Breast epithelium (tissue), 4 donors: ENCODE data around the gene CAMK2B. TPM values are rescaled to one million over a fixed set of nuclear protein-coding genes. Genes with fewer than 3 reads are reported as not detected.

Experiments
- DNase-seq, 2 donors: peaks; one replicate each; pipeline ENCODE4 v3.0.0-alpha.2; 2019; ENCODE audit warnings: low spot score in 2 of 2
- H3K27ac ChIP-seq, 2 donors: fragments of 200-600 bp; sonication (generic) in 1 of 2; one replicate each; pipeline ENCODE4 v1.5.1; 2016 to 2019; ENCODE audit warnings: mild to moderate bottlenecking in 1 of 2
- H3K27me3 ChIP-seq, 2 donors: fragments of 200-600 bp; sonication (generic) in 1 of 2; one replicate each; pipeline versions ENCODE4 v1.5.1 to v1.6.0; 2017 to 2019; ENCODE audit warnings: control low read depth in 1 of 2, mild to moderate bottlenecking in 1 of 2
- H3K36me3 ChIP-seq: fragments of 200-600 bp; one replicate; pipeline ENCODE4 v1.5.1; 2019
- H3K4me1 ChIP-seq, 2 donors: fragments of 200-600 bp; sonication (generic); one replicate each; pipeline ENCODE4 v1.5.1; 2016 to 2019; ENCODE audit warnings: control low read depth in 1 of 2
- H3K4me3 ChIP-seq, 3 donors: fragments of 200-600 bp; sonication (generic); 1 replicate in 2 of 3; 2 replicates in 1 of 3; pipeline ENCODE4 v1.5.1; 2016 to 2019; ENCODE audit warnings: mild to moderate bottlenecking in 3 of 3, moderate library complexity in 2 of 3
- H3K9me3 ChIP-seq, 2 donors: fragments of 200-600 bp; sonication (generic) in 1 of 2; one replicate each; pipeline ENCODE4 v1.5.1; 2016 to 2019; ENCODE audit warnings: control low read depth in 1 of 2
- POLR2A ChIP-seq: fragments of 450-650 bp; IDR thresholded peaks from one replicate; pipeline ENCODE4 v1.6.1; 2016; ENCODE audit warnings: antibody characterized with exemption, mild to moderate bottlenecking, moderate library complexity
- POLR2AphosphoS5 ChIP-seq, 3 donors: sonication (generic); formaldehyde crosslinking; IDR thresholded peaks; one replicate each; pipeline ENCODE4 v1.6.1; 2017; ENCODE audit warnings: antibody characterized with exemption in 3 of 3
- intact Hi-C: fragments of 100-400 bp; cut with DNase I; formaldehyde crosslinking; loops from one replicate; pipeline ENCODE4 v1.15.1; 2023; ENCODE audit warnings: low total_unique reads
- total RNA-seq, 3 donors: library from RNA; depleted of rRNA; stranded (reverse); fragments of >200 nt; gene quantifications; one replicate each; pipeline ENCODE4 v1.1.0, GENCODE V29; 2016
- TF ChIP-seq, protein P1 (sequence below), 3 donors: fragments of 450-650 bp; IDR thresholded peaks; one replicate each; pipeline ENCODE4 v1.5.1; 2016 to 2017; ENCODE audit warnings: antibody characterized with exemption in 3 of 3, mild to moderate bottlenecking in 3 of 3, moderate library complexity in 3 of 3

Gene CAMK2B
- total RNA-seq, 3 donors from 2014 or later = 2.0 to 9.2 TPM; not detected in 1

DNA sequence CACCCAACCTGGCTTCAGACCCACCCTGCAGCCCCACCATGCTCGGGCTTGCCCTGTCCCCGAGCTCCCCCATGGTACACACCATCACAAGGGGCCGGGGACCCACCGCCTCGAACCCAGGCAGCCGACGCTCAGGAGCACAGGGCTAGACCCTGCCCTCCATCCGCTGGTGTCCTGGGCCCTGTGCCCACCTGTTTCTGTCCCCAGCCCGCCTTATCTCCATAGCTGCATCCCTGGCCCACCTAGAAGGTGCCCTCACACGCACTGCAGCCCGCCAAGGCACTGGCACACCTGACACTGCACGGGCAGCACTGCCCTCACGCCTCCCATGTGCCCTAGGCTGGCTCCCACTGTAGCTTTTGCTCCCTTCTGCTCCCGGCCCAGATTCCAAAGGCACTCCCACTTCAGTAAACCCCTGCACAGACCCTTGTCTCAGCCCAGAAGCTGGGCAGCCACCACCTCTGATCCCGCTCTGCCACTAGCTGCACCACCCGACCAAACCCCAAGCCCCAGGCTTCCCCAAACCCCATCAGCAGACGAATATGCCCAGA is 107.5 kb downstream of the CAMK2B start:
- H3K36me3 ChIP-seq = no peaks in the 10 kb centered on the region
- H3K4me1 ChIP-seq = no peaks in the 10 kb centered on the region
- no peak overlapping the region for H3K27ac ChIP-seq
- intact Hi-C loops = no loop called here
- H3K4me3 ChIP-seq = no peak overlapping the region
- TF ChIP-seq, protein P1, sequence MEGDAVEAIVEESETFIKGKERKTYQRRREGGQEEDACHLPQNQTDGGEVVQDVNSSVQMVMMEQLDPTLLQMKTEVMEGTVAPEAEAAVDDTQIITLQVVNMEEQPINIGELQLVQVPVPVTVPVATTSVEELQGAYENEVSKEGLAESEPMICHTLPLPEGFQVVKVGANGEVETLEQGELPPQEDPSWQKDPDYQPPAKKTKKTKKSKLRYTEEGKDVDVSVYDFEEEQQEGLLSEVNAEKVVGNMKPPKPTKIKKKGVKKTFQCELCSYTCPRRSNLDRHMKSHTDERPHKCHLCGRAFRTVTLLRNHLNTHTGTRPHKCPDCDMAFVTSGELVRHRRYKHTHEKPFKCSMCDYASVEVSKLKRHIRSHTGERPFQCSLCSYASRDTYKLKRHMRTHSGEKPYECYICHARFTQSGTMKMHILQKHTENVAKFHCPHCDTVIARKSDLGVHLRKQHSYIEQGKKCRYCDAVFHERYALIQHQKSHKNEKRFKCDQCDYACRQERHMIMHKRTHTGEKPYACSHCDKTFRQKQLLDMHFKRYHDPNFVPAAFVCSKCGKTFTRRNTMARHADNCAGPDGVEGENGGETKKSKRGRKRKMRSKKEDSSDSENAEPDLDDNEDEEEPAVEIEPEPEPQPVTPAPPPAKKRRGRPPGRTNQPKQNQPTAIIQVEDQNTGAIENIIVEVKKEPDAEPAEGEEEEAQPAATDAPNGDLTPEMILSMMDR (IDR thresholded peaks at IDR 0.05) = no peak
- TF ChIP-seq POLR2AphosphoS5 (IDR thresholded peaks at IDR 0.05) (no peak), POLR2A (no peak)
- DNase-seq = no peak
- H3K9me3 ChIP-seq = no peaks in the 10 kb centered on the region
- no peaks in the 10 kb centered on the region for H3K27me3 ChIP-seq

DNA sequence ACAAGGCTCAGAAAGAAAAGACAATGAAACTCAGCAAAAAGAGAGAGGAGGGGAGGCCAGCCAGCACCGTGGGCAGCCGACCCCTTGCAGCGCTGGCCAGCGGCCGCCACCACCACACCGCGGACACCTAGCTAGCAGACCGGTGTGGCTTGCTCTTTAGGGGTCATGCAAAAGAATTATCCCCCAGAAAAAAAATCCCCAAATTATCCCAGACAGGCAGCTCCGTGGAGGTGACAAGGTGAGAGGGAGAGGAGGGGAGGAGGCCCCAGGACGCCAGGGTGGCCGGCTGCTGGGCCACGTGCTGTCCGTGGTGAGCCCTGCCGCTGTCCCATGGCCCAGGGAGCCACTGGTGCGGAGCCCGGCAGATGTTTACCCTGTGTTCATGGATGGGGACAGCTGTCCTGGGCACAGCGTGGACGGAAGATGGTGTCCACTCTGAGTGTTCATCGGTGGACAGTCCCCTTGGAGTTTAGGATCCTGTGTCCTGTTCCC is 108.1 kb downstream of the CAMK2B start:
- H3K4me1 ChIP-seq = no peaks in the 10 kb centered on the region
- peak in 1 of 2 donors; percentile 35 for DNase-seq
- TF ChIP-seq POLR2AphosphoS5 (IDR thresholded peaks at IDR 0.05) (no peak), POLR2A (no peak)
- TF ChIP-seq, protein P1 (IDR thresholded peaks at IDR 0.05) = no peak
- H3K27me3 ChIP-seq = no peaks in the 10 kb centered on the region
- intact Hi-C loops = no loop called here
- H3K4me3 ChIP-seq = no peak overlapping the region
- H3K9me3 ChIP-seq = no peaks in the 10 kb centered on the region
- no peaks in the 10 kb centered on the region for H3K36me3 ChIP-seq
- no peak overlapping the region for H3K27ac ChIP-seq

DNA sequence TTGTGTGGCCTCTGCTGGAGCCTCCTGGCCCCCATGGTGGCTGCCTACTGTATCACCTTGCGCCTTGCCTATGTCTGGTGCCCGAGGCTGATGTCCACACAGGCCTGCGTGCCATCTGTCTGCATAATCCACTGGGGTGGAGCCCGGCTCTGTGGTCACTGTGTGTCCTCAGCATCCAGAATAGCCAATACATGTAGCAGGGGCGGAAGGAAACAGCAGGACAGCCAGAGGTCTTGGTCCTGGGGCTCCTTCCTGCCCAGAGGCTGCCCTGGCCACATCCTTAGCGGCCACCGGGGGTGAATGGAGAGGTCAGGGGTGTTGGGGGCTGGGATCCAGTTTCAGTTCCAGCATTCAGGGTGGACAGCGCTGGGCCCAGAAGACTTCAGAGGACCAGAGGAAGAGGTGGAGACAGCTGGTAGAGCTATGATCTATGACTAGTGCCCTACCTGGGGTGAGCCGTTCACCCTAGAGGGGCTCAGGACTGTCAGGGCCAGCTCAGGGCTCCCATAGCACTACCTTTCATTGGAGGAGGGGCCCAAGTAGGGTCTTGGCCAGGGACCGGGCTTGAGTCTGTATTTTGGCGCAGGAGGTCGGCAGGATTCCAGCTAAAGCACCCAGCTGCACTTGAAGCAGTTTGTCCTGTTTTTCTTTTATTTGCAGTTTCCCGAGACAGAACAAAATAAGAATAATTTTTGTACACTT is 108.7 kb downstream of the CAMK2B start:
- DNase-seq = peak in 1 of 2 donors; percentile 37
- H3K27me3 ChIP-seq = no peaks in the 10 kb centered on the region
- H3K4me3 ChIP-seq = no peak overlapping the region
- no peak overlapping the region for H3K27ac ChIP-seq
- intact Hi-C loops = no loop called here
- no peaks in the 10 kb centered on the region for H3K4me1 ChIP-seq
- no peaks in the 10 kb centered on the region for H3K9me3 ChIP-seq
- H3K36me3 ChIP-seq = no peaks in the 10 kb centered on the region
- no peak for TF ChIP-seq POLR2A
- TF ChIP-seq, protein P1 (IDR thresholded peaks at IDR 0.05) = no peak
- TF ChIP-seq POLR2AphosphoS5 (IDR thresholded peaks at IDR 0.05) = no peak

DNA sequence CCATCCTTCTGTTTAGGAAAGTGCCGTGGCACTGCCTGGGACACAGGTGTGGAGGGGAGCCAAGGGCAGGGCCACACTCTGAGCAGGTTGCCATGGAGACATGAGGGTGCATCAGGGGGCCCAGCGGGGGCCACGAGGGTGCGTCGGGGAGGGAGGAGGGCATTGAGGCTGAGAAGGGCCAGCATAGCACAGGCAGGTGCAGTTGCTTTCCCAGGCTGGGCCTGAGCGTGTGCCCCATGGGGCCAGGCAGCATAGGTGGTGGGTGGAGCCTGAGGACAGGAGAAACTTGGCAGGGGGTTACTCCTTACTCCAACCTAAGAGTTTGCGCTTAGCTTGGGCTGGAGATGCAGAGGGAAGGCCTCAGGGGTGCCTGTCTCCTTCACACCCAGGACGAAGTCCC is 109.4 kb downstream of the CAMK2B start:
- TF ChIP-seq POLR2AphosphoS5 (IDR thresholded peaks at IDR 0.05) (no peak), POLR2A (no peak)
- TF ChIP-seq, protein P1 (IDR thresholded peaks at IDR 0.05) = no peak
- no peak overlapping the region for H3K4me3 ChIP-seq
- peaks cover under 1% of the 10 kb centered on the region for H3K36me3 ChIP-seq
- no peaks in the 10 kb centered on the region for H3K4me1 ChIP-seq
- H3K9me3 ChIP-seq = no peaks in the 10 kb centered on the region
- intact Hi-C loops = no loop called here
- H3K27ac ChIP-seq = no peak overlapping the region
- DNase-seq = peak in 1 of 2 donors; percentile 24
- H3K27me3 ChIP-seq = no peaks in the 10 kb centered on the region

DNA sequence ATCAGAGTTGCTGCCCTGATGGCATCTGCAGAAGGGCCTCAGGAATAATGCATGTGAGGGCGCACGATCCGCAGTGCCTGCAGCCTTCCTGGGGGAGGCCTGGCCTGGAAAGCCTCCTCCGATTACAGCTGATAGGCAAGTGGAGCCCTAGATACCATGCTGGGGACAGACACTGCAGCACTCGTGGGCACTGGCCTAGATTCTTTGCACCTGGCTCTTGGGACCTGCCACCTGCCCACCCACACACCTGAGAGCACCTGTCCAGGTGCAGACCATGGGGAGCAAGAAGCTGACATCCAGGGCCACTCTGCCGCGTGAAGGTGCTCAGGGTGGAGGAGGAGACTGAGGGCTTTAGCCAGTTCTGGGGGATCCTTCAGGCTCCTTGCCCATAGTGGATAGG is 109.9 kb downstream of the CAMK2B start:
- TF ChIP-seq POLR2A (no peak), POLR2AphosphoS5 (IDR thresholded peaks at IDR 0.05) (no peak)
- TF ChIP-seq, protein P1 (IDR thresholded peaks at IDR 0.05) = no peak
- H3K27ac ChIP-seq = no peak overlapping the region
- intact Hi-C loops = no loop called here
- peaks cover 4% of the 10 kb centered on the region for H3K36me3 ChIP-seq
- H3K27me3 ChIP-seq = no peaks in the 10 kb centered on the region
- H3K4me3 ChIP-seq = no peak overlapping the region
- no peak for DNase-seq
- H3K9me3 ChIP-seq = no peaks in the 10 kb centered on the region
- H3K4me1 ChIP-seq = no peaks in the 10 kb centered on the region
